Activated naive CD8-positive, alpha-beta T cell treated with anti-CD3 and anti-CD28 coated beads, Interleukin-2, amount 50 U/mL, for 16 hours (primary cell): ENCODE results near the gene P3H3.

Experiments used
- DNase-seq: peaks from one replicate; pipeline ENCODE4 v3.0.0-alpha.2; 2020; ENCODE audit warnings: low read depth, low spot score

The P3H3 gene

GRCh38 chr12:6826734-6827436, 1.3 kb upstream of the P3H3 start:
- DNase-seq, result no peak

- DNase-seq, result no peak
These were observed 733 bp upstream of the P3H3 start for GRCh38 chr12:6827437-6827911.

DNA sequence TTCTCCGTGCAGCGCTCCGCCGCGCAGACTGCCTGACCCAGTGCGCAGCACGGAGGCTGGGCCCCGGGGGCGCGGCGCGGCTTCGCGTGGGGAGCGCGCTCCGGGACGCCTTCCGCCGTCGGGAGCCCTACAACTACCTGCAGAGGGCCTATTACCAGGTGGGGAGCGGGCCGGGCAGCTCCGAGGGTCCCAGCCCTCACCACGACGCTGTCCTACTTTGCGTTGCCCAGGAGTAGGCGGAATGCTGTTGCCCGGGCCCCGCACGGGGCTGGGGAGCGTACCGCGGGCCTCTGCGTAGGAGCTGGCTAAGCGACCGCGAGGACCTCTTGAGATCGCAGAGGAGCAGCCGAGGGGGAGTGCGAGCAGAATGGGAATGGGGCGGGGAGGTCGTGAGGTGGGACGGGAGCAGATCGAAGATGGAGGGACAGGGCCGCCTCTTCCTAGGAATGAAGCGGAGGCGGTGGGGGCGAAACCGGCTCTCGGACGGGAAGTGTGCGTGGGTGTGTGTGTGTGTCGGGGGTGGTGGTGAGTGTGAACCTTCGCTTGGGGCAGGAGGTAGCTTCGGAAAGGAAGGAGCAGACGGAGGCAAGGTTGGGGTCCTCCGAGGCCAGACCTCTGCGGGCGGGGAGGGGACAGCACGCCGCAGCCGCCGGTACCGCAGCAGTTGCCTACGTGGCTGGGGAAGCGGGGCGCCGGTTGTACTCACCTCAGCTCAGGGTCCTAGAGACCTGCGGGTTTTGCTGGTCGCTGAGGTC, 751 bp downstream of the P3H3 start:
- DNase-seq, result no peak

- DNase-seq, result no peak
These were observed 1.5 kb downstream of the P3H3 start for GRCh38 chr12:6829536-6830220.

- DNase-seq, result no peak
These were observed 2.2 kb downstream of the P3H3 start for GRCh38 chr12:6830286-6830890.

DNA sequence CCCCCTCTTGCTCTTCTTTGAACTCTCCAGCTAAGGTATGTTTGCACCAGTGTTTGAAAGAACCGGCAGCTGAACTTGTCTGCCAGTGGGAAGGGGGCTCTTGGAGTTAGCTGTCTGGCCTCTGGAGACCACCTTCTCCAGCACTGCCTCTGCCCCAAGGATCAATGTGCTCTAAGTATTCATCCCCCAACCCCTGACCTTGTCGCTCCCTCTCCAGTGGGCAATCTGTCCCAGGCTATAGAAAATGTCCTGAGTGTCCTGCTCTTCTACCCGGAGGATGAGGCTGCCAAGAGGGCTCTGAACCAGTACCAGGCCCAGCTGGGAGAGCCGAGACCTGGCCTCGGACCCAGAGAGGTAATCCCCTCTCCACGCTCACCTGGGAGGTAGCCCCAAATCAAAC, 2.8 kb downstream of the P3H3 start:
- DNase-seq, result no peak

DNA sequence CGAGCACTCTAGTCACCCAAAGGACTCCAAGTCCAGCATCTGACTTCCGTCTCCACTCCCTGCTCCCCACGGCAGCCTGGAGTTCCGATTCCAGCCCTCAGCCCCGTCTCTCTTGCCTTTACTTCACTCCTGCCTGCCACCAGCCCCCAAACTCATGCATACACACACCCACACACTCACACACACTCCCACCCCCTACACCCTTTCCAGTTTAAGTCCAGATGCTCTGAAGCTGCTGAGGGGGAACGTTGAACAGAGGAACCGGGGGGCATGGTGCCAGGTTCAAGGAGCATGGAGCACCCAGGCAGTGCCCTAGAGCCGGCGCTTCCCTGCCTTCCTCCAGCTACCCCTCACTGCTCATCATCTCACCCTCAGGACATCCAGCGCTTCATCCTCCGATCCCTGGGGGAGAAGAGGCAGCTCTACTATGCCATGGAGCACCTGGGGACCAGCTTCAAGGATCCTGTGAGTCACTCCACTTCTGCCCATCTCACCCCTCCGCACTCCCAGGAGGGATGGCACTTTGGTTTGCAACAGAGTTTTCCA, 3.3 kb downstream of the P3H3 start:
- no peak for DNase-seq

- DNase-seq, result no peak
These were observed 3.9 kb downstream of the P3H3 start for GRCh38 chr12:6832125-6832524.

- no peak for DNase-seq
These were observed 5.1 kb downstream of the P3H3 start for GRCh38 chr12:6833189-6833890.

GRCh38 chr12:6834254-6834653, 6.0 kb downstream of the P3H3 start:
- no peak for DNase-seq

DNA sequence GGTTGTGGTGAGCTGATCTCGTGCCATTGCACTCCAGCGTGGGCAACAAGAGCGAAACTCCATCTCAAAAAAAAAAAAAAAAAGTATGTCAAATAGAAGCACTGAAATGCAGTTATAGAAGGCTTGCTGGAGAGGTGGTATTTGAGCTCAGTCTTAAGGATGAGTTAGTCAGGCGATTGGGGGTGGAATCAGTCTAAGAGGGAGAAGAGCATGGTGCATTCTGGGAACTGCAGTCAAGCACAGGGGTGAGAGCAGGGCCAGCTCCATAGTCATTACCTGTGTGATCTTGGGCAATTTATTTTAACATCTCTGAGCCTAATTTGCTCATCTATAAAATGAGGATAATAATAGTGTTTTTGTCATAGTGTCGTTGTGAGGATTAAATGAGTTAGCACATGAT, 6.7 kb downstream of the P3H3 start:
- DNase-seq, result no peak

DNA sequence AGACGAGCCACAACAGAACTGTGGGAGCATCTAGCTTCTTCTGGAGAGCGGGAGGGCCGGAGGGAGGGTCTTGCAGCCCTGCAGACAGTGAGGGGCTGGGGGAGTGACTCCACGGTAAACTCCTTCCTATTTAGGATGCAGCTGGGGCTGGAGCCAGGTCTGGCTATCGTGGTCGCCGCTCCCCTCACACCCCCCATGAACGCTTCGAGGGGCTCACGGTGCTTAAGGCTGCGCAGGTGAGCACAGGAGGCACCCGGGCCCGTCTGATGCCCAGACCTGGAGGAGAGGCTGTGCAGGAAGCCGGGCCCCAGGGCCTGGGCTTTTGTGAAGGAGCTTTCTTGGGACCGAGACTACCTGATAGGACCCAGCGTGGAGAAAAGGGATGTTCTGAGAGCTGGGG, 8.6 kb downstream of the P3H3 start:
- DNase-seq, result no peak

- DNase-seq, result no peak
These were observed 9.3 kb downstream of the P3H3 start for GRCh38 chr12:6837370-6838060.

GRCh38 chr12:6838854-6839253, 10.6 kb downstream of the P3H3 start:
- no peak for DNase-seq

- no peak for DNase-seq
These were observed 11.4 kb downstream of the P3H3 start for GRCh38 chr12:6839482-6840201.

DNA sequence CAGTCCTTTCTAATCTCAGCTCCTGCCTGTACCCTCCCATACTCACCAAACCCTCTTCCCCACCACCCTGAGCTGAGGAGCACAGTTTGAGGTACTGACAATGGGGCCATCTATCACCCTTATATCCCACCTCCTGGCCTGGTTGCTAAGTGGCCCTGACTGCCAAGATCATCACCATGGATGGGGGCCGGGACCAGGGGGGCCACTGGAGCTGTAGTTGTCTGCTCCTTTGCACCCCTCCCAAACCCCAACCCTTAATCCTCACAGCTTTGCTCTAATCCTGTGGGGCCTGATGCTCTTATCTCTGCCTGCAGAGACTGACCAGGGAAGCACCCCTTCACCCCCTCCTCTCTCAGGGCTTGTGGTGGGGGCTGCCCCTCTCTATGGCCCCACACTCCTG, 12.1 kb downstream of the P3H3 start:
- DNase-seq, result no peak

DNA sequence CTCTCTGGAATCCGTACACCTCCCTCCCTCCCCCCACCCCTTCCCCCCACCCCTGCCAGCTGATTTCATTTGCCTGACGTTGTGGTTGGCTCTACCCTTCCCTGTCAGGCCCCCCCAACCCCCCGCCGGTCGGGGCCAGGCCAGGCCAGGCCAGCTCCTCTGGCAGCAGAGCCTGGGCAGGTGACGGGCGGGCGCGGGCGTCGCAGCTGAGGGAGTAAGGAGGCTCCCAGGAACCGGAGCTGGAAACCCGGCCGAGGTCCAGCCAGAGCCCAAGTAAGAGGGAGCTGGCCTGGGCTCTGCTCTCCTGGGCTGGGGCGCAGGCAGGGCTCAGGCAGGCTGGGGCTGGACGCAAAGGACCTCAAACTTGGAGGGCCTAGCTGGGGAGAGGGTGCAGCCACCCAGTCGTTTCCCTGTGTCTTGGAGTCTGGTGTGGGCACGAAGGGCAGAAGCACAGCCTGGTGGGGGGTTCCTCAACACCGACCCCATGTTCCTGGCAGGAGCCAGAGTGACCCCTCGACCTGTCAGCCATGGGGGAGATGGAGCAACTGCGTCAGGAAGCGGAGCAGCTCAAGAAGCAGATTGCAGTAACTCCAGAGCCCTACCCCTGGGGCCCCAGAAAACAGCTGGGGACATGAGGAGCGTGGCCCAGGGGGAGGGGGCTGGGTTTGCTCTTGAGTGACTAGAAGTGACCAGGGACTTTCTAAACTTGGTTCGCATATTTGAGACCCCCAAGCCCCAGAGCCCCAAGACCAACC, 12.7 kb downstream of the P3H3 start, which contains the start of gene GNB3:
Gene GNB3, plus strand, starts transcription at position 165 of the 755 bp plus-strand sequence. Its CDS starts 363 bp downstream, at position 528.
- DNase-seq, result no peak

DNA sequence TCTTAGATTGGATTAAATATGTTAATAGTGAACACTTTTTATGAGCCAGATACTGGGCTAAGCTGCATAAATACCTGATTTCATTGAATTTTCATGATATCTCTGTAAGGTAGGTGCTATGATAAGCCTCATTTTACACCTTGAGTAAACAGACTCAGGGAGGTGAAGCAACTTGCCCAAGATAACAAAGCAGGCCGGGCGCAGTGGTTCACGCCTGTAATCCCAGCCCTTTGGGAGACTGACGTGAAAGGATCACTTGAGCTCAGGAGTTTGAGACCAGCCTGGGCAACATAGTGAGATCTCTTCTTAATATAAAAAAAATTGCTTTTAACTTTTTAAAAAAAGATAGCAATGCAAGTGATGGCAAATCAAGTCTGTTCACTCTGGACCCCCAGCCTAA, 13.9 kb downstream of the P3H3 start:
- no peak for DNase-seq
